SK-N-SH (cell line): Measurements from ENCODE around the gene STAB1. TPM values are rescaled to one million over a fixed set of nuclear protein-coding genes. Genes with fewer than 3 reads are reported as not detected.

Experiments used
- CTCF ChIA-PET: fragments of 300-600, 350-600 bp; formaldehyde crosslinking; extraction: SDS; loops from one replicate; lab custom pipeline; 2021; lab: Yijun Ruan, JAX
- POLR2A ChIA-PET: fragments of 350-600 bp; sonication (Branson Sonifier 250); formaldehyde crosslinking; extraction: SDS; loops from one replicate; lab custom pipeline; 2020; ENCODE audit warnings: antibody characterized with exemption, inconsistent platforms; lab: Yijun Ruan, JAX
- DNase-seq: peaks from one replicate; pipeline ENCODE4 v3.0.0; 2012
- H2AFZ ChIP-seq: fragments of 200-600 bp; sonication (generic); 2 replicates; pipeline ENCODE4 v1.8.1; 2016; ENCODE audit warnings: antibody characterized with exemption, mild to moderate bottlenecking, low read depth
- H3F3A ChIP-seq: fragments of 200-600 bp; sonication (generic); replicated peaks from 2 replicates; pipeline ENCODE3; 2016; ENCODE audit warnings: antibody characterized with exemption, mild to moderate bottlenecking; ENCODE audit not compliant: insufficient read depth
- H3K27ac ChIP-seq, 2 experiments: fragments of 200-500 bp in 1 of 2; fragments of 200-600 bp in 1 of 2; sonication (Bioruptor generic) in 1 of 2; sonication (generic), shearing (Covaris generic) in 1 of 2; 2 replicates each; pipeline versions ENCODE4 v1.5.1 to v1.6.1; 2014 to 2016; ENCODE audit warnings: low read depth in 2 of 2, inconsistent platforms in 1 of 2, low read length in 1 of 2, mild to moderate bottlenecking in 1 of 2, mixed read lengths in 1 of 2
- H3K27me3 ChIP-seq: fragments of 200-600 bp; sonication (generic), shearing (Covaris generic); 2 replicates; pipeline ENCODE4 v1.6.1; 2016; ENCODE audit warnings: mixed run types; ENCODE audit not compliant: insufficient read depth
- H3K36me3 ChIP-seq, 2 experiments: fragments of 200-500 bp in 1 of 2; fragments of 200-600 bp in 1 of 2; sonication (Bioruptor generic) in 1 of 2; sonication (generic) in 1 of 2; replicated peaks in 1 of 2; 2 replicates each; pipeline versions ENCODE3 to v1.5.1; 2014 to 2016; ENCODE audit warnings: low read length in 1 of 2, mild to moderate bottlenecking in 1 of 2; ENCODE audit not compliant: insufficient read depth in 2 of 2, control insufficient read depth in 1 of 2
- H3K4me1 ChIP-seq, 2 experiments: fragments of 200-500 bp in 1 of 2; fragments of 200-600 bp in 1 of 2; sonication (Bioruptor generic) in 1 of 2; sonication (generic), shearing (Covaris generic) in 1 of 2; 2 replicates each; pipeline versions ENCODE4 v1.5.1 to v1.6.1; 2014 to 2016; ENCODE audit warnings: low read depth in 1 of 2, low read length in 1 of 2, mixed run types in 1 of 2; ENCODE audit not compliant: insufficient read depth in 2 of 2, control insufficient read depth in 1 of 2
- H3K4me2 ChIP-seq: fragments of 200-600 bp; sonication (generic), shearing (Covaris generic); 2 replicates; pipeline ENCODE4 v1.6.1; 2017; ENCODE audit warnings: mixed run types
- H3K4me3 ChIP-seq, 2 experiments: fragments of 200-500 bp in 1 of 2; fragments of 200-600 bp in 1 of 2; sonication (Bioruptor generic) in 1 of 2; sonication (generic), shearing (Covaris generic) in 1 of 2; 2 replicates each; pipeline versions ENCODE4 v1.5.1 to v1.8.1; 2014 to 2016; ENCODE audit warnings: low read depth in 2 of 2, inconsistent platforms in 1 of 2, low read length in 1 of 2, mild to moderate bottlenecking in 1 of 2, mixed read lengths in 1 of 2, moderate library complexity in 1 of 2
- H3K79me2 ChIP-seq: fragments of 200-600 bp; sonication (generic); 2 replicates; pipeline ENCODE4 v1.8.1; 2017; ENCODE audit warnings: mild to moderate bottlenecking; ENCODE audit not compliant: insufficient read depth
- H3K9ac ChIP-seq: fragments of 200-600 bp; sonication (generic); 2 replicates; pipeline ENCODE4 v1.6.1; 2017; ENCODE audit warnings: mixed run types
- H3K9me2 ChIP-seq: fragments of 200-600 bp; sonication (generic); 2 replicates; pipeline ENCODE4 v1.6.1; 2017; ENCODE audit warnings: mixed run types
- H3K9me3 ChIP-seq: fragments of 200-600 bp; sonication (generic); 2 replicates; pipeline ENCODE4 v1.6.1; 2017; ENCODE audit warnings: mixed run types, mild to moderate bottlenecking, moderate library complexity
- H4K20me1 ChIP-seq: fragments of 200-600 bp; sonication (generic); 2 replicates; pipeline ENCODE4 v1.6.1; 2017; ENCODE audit warnings: mild to moderate bottlenecking, mixed run types; ENCODE audit not compliant: insufficient read depth
- ELF1 ChIP-seq: IDR thresholded peaks from 2 replicates; pipeline ENCODE4 v1.4.0; 2012
- EP300 ChIP-seq, 2 experiments: IDR thresholded peaks; 2 replicates each; pipeline versions ENCODE4 v1.4.0 to v1.6.1; 2012; ENCODE audit warnings: borderline replicate concordance in 1 of 2, low read depth in 1 of 2, low read length in 1 of 2
- EZH2phosphoT487 ChIP-seq: fragments of 200-600 bp; sonication (generic); IDR thresholded peaks from 2 replicates; pipeline ENCODE4 v1.6.1; 2017; ENCODE audit warnings: low read depth, mixed run types, mild to moderate bottlenecking, antibody characterized with exemption, moderate library complexity, borderline replicate concordance
- FOXJ3 ChIP-seq: sonication (generic); formaldehyde crosslinking; IDR thresholded peaks from 2 replicates; pipeline ENCODE4 v1.5.1; 2020; ENCODE audit warnings: mild to moderate bottlenecking, missing genetic modification reagents
- GABPA ChIP-seq: IDR thresholded peaks from 2 replicates; pipeline ENCODE4 v1.4.0; 2012; ENCODE audit warnings: low read depth, mild to moderate bottlenecking
- MEF2A ChIP-seq: IDR thresholded peaks from 2 replicates; pipeline ENCODE4 v1.4.0; 2012; ENCODE audit warnings: low read depth, borderline replicate concordance
- MXI1 ChIP-seq: IDR thresholded peaks from 2 replicates; pipeline ENCODE4 v1.6.1; 2012; ENCODE audit warnings: mild to moderate bottlenecking, low read depth, low read length, improper control_type of control experiment
- POLR2AphosphoS5 ChIP-seq: IDR thresholded peaks from 2 replicates; pipeline ENCODE4 v1.6.1; 2012; ENCODE audit warnings: low read depth, low read length
- RAD21 ChIP-seq: IDR thresholded peaks from 2 replicates; pipeline ENCODE4 v1.6.1; 2012; ENCODE audit warnings: mild to moderate bottlenecking, low read length
- RFX5 ChIP-seq: IDR thresholded peaks from 2 replicates; pipeline ENCODE4 v1.6.1; 2012; ENCODE audit warnings: mild to moderate bottlenecking, improper control_type of control experiment, low read length
- RXRA ChIP-seq: IDR thresholded peaks from 2 replicates; pipeline ENCODE4 v1.4.0; 2012; ENCODE audit warnings: low read depth, mild to moderate bottlenecking, borderline replicate concordance
- SMC3 ChIP-seq: IDR thresholded peaks from 2 replicates; pipeline ENCODE4 v1.6.1; 2012; ENCODE audit warnings: low read depth, low read length, improper control_type of control experiment
- YY1 ChIP-seq: IDR thresholded peaks from 2 replicates; pipeline ENCODE4 v1.4.0; 2012; ENCODE audit warnings: low read depth, mild to moderate bottlenecking
- WGBS: methylation state at CpG from one replicate; pipeline ENCODE4 v1.1.6; 2017; ENCODE audit warnings: low lambda C conversion rate; 5-methylcytosine and 5-hydroxymethylcytosine counted together
- polyA plus RNA-seq, 3 experiments: library from polyadenylated mRNA; depleted of rRNA; stranded (reverse); fragments of >200 nt; gene quantifications; 2 replicates each; pipeline ENCODE4 v1.2.3, GENCODE V29; 2012
- TF ChIP-seq, protein P1 (sequence below): fragments of 150-350 bp; IDR thresholded peaks from 2 replicates; pipeline ENCODE4 v1.6.1; 2017; ENCODE audit warnings: antibody characterized with exemption, low read length, low read depth, borderline replicate concordance
- TF ChIP-seq, protein P2 (sequence below): fragments of 200-600 bp; sonication (generic); IDR thresholded peaks from 2 replicates; pipeline ENCODE4 v1.6.1; 2017; ENCODE audit warnings: antibody characterized with exemption, mild to moderate bottlenecking, moderate library complexity
- TF ChIP-seq, protein P3 (sequence below): IDR thresholded peaks from 2 replicates; pipeline ENCODE4; 2012
- TF ChIP-seq, protein P4 (sequence below): IDR thresholded peaks from 2 replicates; pipeline ENCODE4 v1.4.0; 2012; ENCODE audit warnings: low read depth, borderline replicate concordance
- TF ChIP-seq, protein P5 (sequence below): IDR thresholded peaks from 2 replicates; pipeline ENCODE4 v1.4.0; 2012; ENCODE audit warnings: low read depth, borderline replicate concordance

The STAB1 gene
- polyA plus RNA-seq, 1 of the 3 experiments (the other 2 are of a cell fraction): 0.05 TPM

DNA sequence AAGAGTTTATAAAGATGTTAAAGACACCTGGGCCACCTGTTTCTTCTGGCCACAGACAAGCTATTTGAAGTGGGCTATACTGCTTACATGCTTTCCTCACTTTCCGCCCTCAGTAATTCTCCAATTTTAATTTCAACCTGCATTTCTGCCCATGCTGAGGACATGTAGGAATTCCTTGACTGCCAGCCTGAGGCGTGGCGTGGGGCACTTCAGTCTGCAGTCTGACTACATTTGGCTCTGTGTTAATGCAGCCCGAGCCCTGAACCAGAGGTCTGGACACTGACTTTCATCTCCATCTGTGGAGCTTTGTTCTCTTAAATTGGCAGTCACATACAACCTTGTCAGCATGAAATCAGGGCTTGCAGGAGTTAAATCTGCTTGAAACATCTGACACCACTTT lies 49.8 kb downstream of the STAB1 start:
- Histone ChIP-seq H3K9me3 (no peaks in the 10 kb centered on the region), H3K4me3 (no peak overlapping the region), H3K9ac (no peak overlapping the region), H3K79me2 (peaks cover 55% of the 10 kb centered on the region; the same call in 1 of the 2 replicates), H4K20me1 (peaks cover 9% of the 10 kb centered on the region), H3K9me2 (no peaks in the 10 kb centered on the region), H3F3A (peaks cover 53% of the 10 kb centered on the region), H3K4me1 (peaks cover 2 to 10% of the 10 kb centered on the region in 2 experiments), H3K4me2 (no peak overlapping the region), H3K27ac (peak overlapping the region; percentile 50 to 70; a peak in 2 of 4 replicates), H3K27me3 (no peaks in the 10 kb centered on the region), H2AFZ (no peak overlapping the region), H3K36me3 (peaks cover 39 to 71% of the 10 kb centered on the region in 2 experiments)
- DNase-seq: no peak
- POLR2A ChIA-PET: no interaction called here
- WGBS: 88% methylated on average over 4 of the region's 4 CpGs
- CTCF ChIA-PET: interaction anchor here (1.0 to 1.3 kb wide), 2 partner anchors 10 to 73 kb away, joined by 3 to 4 read pairs; no protein-coding TSS in a partner anchor
- TF ChIP-seq MXI1: no peak
- no peak for TF ChIP-seq ELF1
- TF ChIP-seq RXRA: no peak
- no peak for TF ChIP-seq FOXJ3 (CRISPR knock-in tag)
- TF ChIP-seq, protein P1, sequence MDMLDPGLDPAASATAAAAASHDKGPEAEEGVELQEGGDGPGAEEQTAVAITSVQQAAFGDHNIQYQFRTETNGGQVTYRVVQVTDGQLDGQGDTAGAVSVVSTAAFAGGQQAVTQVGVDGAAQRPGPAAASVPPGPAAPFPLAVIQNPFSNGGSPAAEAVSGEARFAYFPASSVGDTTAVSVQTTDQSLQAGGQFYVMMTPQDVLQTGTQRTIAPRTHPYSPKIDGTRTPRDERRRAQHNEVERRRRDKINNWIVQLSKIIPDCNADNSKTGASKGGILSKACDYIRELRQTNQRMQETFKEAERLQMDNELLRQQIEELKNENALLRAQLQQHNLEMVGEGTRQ: no peak
- no peak for TF ChIP-seq GABPA
- no peak for TF ChIP-seq RFX5
- TF ChIP-seq EP300 (IDR thresholded peaks at IDR 0.05; ENCODE audit: borderline replicate concordance in 1 of 2, low read depth in 1 of 2, low read length in 1 of 2): no peak
- TF ChIP-seq MEF2A: no peak
- TF ChIP-seq, protein P2, sequence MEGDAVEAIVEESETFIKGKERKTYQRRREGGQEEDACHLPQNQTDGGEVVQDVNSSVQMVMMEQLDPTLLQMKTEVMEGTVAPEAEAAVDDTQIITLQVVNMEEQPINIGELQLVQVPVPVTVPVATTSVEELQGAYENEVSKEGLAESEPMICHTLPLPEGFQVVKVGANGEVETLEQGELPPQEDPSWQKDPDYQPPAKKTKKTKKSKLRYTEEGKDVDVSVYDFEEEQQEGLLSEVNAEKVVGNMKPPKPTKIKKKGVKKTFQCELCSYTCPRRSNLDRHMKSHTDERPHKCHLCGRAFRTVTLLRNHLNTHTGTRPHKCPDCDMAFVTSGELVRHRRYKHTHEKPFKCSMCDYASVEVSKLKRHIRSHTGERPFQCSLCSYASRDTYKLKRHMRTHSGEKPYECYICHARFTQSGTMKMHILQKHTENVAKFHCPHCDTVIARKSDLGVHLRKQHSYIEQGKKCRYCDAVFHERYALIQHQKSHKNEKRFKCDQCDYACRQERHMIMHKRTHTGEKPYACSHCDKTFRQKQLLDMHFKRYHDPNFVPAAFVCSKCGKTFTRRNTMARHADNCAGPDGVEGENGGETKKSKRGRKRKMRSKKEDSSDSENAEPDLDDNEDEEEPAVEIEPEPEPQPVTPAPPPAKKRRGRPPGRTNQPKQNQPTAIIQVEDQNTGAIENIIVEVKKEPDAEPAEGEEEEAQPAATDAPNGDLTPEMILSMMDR: no peak
- TF ChIP-seq POLR2AphosphoS5: no peak
- TF ChIP-seq, protein P3, sequence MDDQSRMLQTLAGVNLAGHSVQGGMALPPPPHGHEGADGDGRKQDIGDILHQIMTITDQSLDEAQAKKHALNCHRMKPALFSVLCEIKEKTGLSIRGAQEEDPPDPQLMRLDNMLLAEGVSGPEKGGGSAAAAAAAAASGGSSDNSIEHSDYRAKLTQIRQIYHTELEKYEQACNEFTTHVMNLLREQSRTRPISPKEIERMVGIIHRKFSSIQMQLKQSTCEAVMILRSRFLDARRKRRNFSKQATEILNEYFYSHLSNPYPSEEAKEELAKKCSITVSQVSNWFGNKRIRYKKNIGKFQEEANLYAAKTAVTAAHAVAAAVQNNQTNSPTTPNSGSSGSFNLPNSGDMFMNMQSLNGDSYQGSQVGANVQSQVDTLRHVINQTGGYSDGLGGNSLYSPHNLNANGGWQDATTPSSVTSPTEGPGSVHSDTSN: no peak
- TF ChIP-seq EZH2phosphoT487: no peak
- TF ChIP-seq SMC3: no peak
- TF ChIP-seq, protein P4, sequence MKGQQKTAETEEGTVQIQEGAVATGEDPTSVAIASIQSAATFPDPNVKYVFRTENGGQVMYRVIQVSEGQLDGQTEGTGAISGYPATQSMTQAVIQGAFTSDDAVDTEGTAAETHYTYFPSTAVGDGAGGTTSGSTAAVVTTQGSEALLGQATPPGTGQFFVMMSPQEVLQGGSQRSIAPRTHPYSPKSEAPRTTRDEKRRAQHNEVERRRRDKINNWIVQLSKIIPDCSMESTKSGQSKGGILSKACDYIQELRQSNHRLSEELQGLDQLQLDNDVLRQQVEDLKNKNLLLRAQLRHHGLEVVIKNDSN: no peak
- no peak for TF ChIP-seq RAD21
- TF ChIP-seq, protein P5, sequence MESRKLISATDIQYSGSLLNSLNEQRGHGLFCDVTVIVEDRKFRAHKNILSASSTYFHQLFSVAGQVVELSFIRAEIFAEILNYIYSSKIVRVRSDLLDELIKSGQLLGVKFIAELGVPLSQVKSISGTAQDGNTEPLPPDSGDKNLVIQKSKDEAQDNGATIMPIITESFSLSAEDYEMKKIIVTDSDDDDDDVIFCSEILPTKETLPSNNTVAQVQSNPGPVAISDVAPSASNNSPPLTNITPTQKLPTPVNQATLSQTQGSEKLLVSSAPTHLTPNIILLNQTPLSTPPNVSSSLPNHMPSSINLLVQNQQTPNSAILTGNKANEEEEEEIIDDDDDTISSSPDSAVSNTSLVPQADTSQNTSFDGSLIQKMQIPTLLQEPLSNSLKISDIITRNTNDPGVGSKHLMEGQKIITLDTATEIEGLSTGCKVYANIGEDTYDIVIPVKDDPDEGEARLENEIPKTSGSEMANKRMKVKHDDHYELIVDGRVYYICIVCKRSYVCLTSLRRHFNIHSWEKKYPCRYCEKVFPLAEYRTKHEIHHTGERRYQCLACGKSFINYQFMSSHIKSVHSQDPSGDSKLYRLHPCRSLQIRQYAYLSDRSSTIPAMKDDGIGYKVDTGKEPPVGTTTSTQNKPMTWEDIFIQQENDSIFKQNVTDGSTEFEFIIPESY: no peak
- TF ChIP-seq YY1: no peak
